HepG2 (cell line): ENCODE measurements around the gene ZNF117. TPM values are rescaled to one million over a fixed set of nuclear protein-coding genes. Genes with fewer than 3 reads are reported as not detected.

Experiments
- CENPT ChIP-seq: sonication (generic); formaldehyde crosslinking; IDR thresholded peaks from 2 replicates; pipeline ENCODE4 v1.8.0; 2022; ENCODE audit warnings: low read depth, mild to moderate bottlenecking, moderate library complexity, missing genetic modification reagents
- FOSL1 ChIP-seq: sonication (generic); formaldehyde crosslinking; IDR thresholded peaks from 2 replicates; pipeline ENCODE4 v1.9.0; 2021; ENCODE audit warnings: missing genetic modification reagents, borderline replicate concordance
- HDAC1 ChIP-seq: sonication (generic); formaldehyde crosslinking; IDR thresholded peaks from 2 replicates; pipeline ENCODE4 v1.5.1; 2020; ENCODE audit warnings: mild to moderate bottlenecking, missing genetic modification reagents
- ISL2 ChIP-seq: sonication (generic); formaldehyde crosslinking; IDR thresholded peaks from 2 replicates; pipeline ENCODE4 v1.5.0; 2020; ENCODE audit warnings: missing genetic modification reagents
- JARID2 ChIP-seq: sonication (generic); formaldehyde crosslinking; IDR thresholded peaks from 2 replicates; pipeline ENCODE4 v1.8.1; 2023; ENCODE audit warnings: missing genetic modification reagents, inconsistent platforms; ENCODE audit not compliant: insufficient replicate concordance
- JUND ChIP-seq: sonication (generic); formaldehyde crosslinking; IDR thresholded peaks from 2 replicates; pipeline ENCODE4 v1.8.0; 2022; ENCODE audit warnings: mild to moderate bottlenecking, missing genetic modification reagents
- KLF16 ChIP-seq, 2 experiments: sonication (generic) in 1 of 2; formaldehyde crosslinking in 1 of 2; IDR thresholded peaks; 2 replicates each; pipeline versions ENCODE4 v1.6.1 to v1.8.0; 2016 to 2023; ENCODE audit warnings: missing genetic modification reagents in 2 of 2, missing compliant biosample characterization in 1 of 2
- NFE2L2 ChIP-seq: fragments of 150-350 bp; IDR thresholded peaks from 2 replicates; pipeline ENCODE4 v1.6.1; 2014; ENCODE audit warnings: low read length
- SSRP1 ChIP-seq: IDR thresholded peaks from 2 replicates; pipeline ENCODE4 v1.6.1; 2016; ENCODE audit warnings: control low read depth
- ZBTB3 ChIP-seq: sonication (generic); formaldehyde crosslinking; IDR thresholded peaks from 2 replicates; pipeline ENCODE4 v1.4.0; 2020; ENCODE audit warnings: low read depth, mild to moderate bottlenecking, moderate library complexity, missing genetic modification reagents, borderline replicate concordance
- ZSCAN12 ChIP-seq: sonication (generic); formaldehyde crosslinking; IDR thresholded peaks from 2 replicates; pipeline ENCODE4 v1.9.0; 2021; ENCODE audit warnings: mild to moderate bottlenecking, missing genetic modification reagents
- polyA plus RNA-seq, 8 experiments: library from polyadenylated mRNA; depleted of rRNA in 3 of 8; stranded (reverse) in 7 of 8; unstranded in 1 of 8; fragments of >200 nt; fragmentation: Illumina TruSeq in 4 of 8; extraction: Trizol in 4 of 8; gene quantifications; 2 replicates each; pipeline versions ENCODE4 v1.2.1 to v1.2.3, GENCODE V29; 2011 to 2016; ENCODE audit warnings: low read depth in 4 of 8, missing spikeins in 1 of 8, mixed read lengths in 1 of 8; ENCODE audit not compliant: insufficient read depth in 1 of 8
- total RNA-seq, 5 experiments: library from RNA; depleted of rRNA; stranded (reverse); fragments of >200 nt; fragmentation: Illumina TruSeq; extraction: Trizol; gene quantifications; 2 replicates each; pipeline ENCODE4 v1.2.3, GENCODE V29; 2016; ENCODE audit warnings: low read depth in 1 of 5
- TF ChIP-seq, protein P1 (sequence below): sonication (generic); formaldehyde crosslinking; conservative IDR thresholded peaks from 2 replicates; pipeline ENCODE4 v1.8.0; 2022; ENCODE audit warnings: mild to moderate bottlenecking, moderate library complexity, missing genetic modification reagents
- TF ChIP-seq, protein P2 (sequence below): IDR thresholded peaks from 2 replicates; pipeline ENCODE4 v1.6.1; 2016; ENCODE audit warnings: low read depth, borderline replicate concordance
- TF ChIP-seq, protein P3 (sequence below): sonication (generic); formaldehyde crosslinking; IDR thresholded peaks from 2 replicates; pipeline ENCODE4 v1.4.0; 2020; ENCODE audit warnings: missing genetic modification reagents
- TF ChIP-seq, protein P4 (sequence below): sonication (generic); formaldehyde crosslinking; IDR thresholded peaks from 2 replicates; pipeline ENCODE4 v1.8.0; 2023; ENCODE audit warnings: mild to moderate bottlenecking, missing genetic modification reagents
- TF ChIP-seq, protein P5 (sequence below): sonication (generic); formaldehyde crosslinking; IDR thresholded peaks from 2 replicates; pipeline ENCODE4 v1.9.0; 2021; ENCODE audit warnings: mild to moderate bottlenecking, missing genetic modification reagents

Gene ZNF117
- total and polyA plus RNA-seq, 2 of the 13 experiments (the other 11 are each of a cell fraction or from before 2014, with no cell fraction given): 6.6 to 20.0 TPM

DNA sequence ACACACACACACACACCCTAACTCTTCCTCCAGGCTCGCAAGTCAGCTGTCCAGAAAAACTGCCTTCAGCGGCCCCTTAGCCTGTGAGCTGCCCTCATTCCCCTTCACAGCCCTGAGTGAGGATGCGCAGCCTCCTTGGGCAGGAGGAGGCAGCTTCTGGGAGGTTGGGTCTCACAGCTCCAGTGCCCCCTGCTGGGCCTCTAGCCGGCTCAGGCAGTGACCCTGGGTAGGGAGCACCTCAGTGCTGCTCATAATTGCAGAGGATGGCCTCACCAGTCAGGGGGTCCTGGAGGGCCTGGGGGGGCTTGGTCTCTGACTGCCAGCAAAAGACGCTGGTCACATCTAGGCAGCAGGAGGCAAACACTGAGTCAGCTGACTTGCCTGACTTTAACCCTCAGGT is 44.1 kb downstream of the ZNF117 start (continued):
- TF ChIP-seq, protein P1, sequence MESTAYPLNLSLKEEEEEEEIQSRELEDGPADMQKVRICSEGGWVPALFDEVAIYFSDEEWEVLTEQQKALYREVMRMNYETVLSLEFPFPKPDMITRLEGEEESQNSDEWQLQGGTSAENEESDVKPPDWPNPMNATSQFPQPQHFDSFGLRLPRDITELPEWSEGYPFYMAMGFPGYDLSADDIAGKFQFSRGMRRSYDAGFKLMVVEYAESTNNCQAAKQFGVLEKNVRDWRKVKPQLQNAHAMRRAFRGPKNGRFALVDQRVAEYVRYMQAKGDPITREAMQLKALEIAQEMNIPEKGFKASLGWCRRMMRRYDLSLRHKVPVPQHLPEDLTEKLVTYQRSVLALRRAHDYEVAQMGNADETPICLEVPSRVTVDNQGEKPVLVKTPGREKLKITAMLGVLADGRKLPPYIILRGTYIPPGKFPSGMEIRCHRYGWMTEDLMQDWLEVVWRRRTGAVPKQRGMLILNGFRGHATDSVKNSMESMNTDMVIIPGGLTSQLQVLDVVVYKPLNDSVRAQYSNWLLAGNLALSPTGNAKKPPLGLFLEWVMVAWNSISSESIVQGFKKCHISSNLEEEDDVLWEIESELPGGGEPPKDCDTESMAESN (CRISPR knock-in tag): no peak
- no peak for TF ChIP-seq JUND (CRISPR knock-in tag)
- TF ChIP-seq, protein P2, sequence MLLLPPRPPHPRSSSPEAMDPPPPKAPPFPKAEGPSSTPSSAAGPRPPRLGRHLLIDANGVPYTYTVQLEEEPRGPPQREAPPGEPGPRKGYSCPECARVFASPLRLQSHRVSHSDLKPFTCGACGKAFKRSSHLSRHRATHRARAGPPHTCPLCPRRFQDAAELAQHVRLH (CRISPR knock-in tag): peak; percentile 30; the same call in 1 of the 2 replicates
- peak in 1 of 2 experiments; percentile 48; a peak in 1 of 4 replicates for TF ChIP-seq KLF16 (CRISPR knock-in tag; IDR thresholded peaks at IDR 0.05)
- no peak for TF ChIP-seq CENPT
- TF ChIP-seq, protein P3, sequence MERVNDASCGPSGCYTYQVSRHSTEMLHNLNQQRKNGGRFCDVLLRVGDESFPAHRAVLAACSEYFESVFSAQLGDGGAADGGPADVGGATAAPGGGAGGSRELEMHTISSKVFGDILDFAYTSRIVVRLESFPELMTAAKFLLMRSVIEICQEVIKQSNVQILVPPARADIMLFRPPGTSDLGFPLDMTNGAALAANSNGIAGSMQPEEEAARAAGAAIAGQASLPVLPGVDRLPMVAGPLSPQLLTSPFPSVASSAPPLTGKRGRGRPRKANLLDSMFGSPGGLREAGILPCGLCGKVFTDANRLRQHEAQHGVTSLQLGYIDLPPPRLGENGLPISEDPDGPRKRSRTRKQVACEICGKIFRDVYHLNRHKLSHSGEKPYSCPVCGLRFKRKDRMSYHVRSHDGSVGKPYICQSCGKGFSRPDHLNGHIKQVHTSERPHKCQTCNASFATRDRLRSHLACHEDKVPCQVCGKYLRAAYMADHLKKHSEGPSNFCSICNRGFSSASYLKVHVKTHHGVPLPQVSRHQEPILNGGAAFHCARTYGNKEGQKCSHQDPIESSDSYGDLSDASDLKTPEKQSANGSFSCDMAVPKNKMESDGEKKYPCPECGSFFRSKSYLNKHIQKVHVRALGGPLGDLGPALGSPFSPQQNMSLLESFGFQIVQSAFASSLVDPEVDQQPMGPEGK (CRISPR knock-in tag): 0 out of 2 replicates have a peak, but pooled peaks have one; percentile 3
- TF ChIP-seq JARID2: no peak
- TF ChIP-seq SSRP1 (CRISPR knock-in tag): no peak
- TF ChIP-seq NFE2L2: no peak
- TF ChIP-seq HDAC1 (CRISPR knock-in tag): no peak
- TF ChIP-seq, protein P4, sequence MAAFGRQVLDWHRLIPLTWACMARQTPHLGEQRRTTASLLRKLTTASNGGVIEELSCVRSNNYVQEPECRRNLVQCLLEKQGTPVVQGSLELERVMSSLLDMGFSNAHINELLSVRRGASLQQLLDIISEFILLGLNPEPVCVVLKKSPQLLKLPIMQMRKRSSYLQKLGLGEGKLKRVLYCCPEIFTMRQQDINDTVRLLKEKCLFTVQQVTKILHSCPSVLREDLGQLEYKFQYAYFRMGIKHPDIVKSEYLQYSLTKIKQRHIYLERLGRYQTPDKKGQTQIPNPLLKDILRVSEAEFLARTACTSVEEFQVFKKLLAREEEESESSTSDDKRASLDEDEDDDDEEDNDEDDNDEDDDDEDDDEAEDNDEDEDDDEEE (CRISPR knock-in tag): no peak
- TF ChIP-seq ISL2 (CRISPR knock-in tag): no peak
- TF ChIP-seq, protein P5, sequence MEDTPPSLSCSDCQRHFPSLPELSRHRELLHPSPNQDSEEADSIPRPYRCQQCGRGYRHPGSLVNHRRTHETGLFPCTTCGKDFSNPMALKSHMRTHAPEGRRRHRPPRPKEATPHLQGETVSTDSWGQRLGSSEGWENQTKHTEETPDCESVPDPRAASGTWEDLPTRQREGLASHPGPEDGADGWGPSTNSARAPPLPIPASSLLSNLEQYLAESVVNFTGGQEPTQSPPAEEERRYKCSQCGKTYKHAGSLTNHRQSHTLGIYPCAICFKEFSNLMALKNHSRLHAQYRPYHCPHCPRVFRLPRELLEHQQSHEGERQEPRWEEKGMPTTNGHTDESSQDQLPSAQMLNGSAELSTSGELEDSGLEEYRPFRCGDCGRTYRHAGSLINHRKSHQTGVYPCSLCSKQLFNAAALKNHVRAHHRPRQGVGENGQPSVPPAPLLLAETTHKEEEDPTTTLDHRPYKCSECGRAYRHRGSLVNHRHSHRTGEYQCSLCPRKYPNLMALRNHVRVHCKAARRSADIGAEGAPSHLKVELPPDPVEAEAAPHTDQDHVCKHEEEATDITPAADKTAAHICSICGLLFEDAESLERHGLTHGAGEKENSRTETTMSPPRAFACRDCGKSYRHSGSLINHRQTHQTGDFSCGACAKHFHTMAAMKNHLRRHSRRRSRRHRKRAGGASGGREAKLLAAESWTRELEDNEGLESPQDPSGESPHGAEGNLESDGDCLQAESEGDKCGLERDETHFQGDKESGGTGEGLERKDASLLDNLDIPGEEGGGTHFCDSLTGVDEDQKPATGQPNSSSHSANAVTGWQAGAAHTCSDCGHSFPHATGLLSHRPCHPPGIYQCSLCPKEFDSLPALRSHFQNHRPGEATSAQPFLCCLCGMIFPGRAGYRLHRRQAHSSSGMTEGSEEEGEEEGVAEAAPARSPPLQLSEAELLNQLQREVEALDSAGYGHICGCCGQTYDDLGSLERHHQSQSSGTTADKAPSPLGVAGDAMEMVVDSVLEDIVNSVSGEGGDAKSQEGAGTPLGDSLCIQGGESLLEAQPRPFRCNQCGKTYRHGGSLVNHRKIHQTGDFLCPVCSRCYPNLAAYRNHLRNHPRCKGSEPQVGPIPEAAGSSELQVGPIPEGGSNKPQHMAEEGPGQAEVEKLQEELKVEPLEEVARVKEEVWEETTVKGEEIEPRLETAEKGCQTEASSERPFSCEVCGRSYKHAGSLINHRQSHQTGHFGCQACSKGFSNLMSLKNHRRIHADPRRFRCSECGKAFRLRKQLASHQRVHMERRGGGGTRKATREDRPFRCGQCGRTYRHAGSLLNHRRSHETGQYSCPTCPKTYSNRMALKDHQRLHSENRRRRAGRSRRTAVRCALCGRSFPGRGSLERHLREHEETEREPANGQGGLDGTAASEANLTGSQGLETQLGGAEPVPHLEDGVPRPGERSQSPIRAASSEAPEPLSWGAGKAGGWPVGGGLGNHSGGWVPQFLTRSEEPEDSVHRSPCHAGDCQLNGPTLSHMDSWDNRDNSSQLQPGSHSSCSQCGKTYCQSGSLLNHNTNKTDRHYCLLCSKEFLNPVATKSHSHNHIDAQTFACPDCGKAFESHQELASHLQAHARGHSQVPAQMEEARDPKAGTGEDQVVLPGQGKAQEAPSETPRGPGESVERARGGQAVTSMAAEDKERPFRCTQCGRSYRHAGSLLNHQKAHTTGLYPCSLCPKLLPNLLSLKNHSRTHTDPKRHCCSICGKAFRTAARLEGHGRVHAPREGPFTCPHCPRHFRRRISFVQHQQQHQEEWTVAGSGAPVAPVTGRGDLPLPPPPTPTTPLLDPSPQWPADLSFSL (CRISPR knock-in tag): peak; percentile 13
- TF ChIP-seq ZSCAN12 (CRISPR knock-in tag): no peak
- no peak for TF ChIP-seq FOSL1 (CRISPR knock-in tag)
- TF ChIP-seq ZBTB3 (CRISPR knock-in tag): no peak
